Calu3 (cell line): ENCODE results near the gene VWC2L. TPM values are rescaled to one million over a fixed set of nuclear protein-coding genes. Genes with fewer than 3 reads are reported as not detected.

ENCODE experiments used
- BruUV-seq: library from RNA; stranded (reverse); fragments of 400-500 nt; replicated peaks from 2 replicates; lab custom pipeline; 2021; lab: Mats Ljungman, UMichigan
- CTCF ChIA-PET: fragments of 300-600 bp; sonication (Branson Sonifier 250); formaldehyde crosslinking; loops from one replicate; lab custom pipeline; 2022; ENCODE audit warnings: antibody characterized with exemption; lab: Charles Lee
- DNase-seq: peaks from one replicate; pipeline ENCODE4 v3.0.0; 2022
- H3K27ac Mint-ChIP-seq: one replicate; pipeline ENCODE4 v1.8.0; 2022; ENCODE audit warnings: mixed read lengths; ENCODE audit not compliant: unreplicated experiment
- H3K27me3 Mint-ChIP-seq: one replicate; pipeline ENCODE4 v1.8.0; 2022; ENCODE audit warnings: mixed read lengths; ENCODE audit not compliant: unreplicated experiment
- H3K36me3 Mint-ChIP-seq: one replicate; pipeline ENCODE4 v1.8.0; 2022; ENCODE audit warnings: mild to moderate bottlenecking, moderate library complexity, mixed read lengths; ENCODE audit not compliant: insufficient read depth, unreplicated experiment
- H3K4me1 Mint-ChIP-seq: one replicate; pipeline ENCODE4 v1.8.0; 2022; ENCODE audit warnings: mild to moderate bottlenecking, low read depth, mixed read lengths; ENCODE audit not compliant: unreplicated experiment
- H3K4me3 Mint-ChIP-seq: one replicate; pipeline ENCODE4 v1.8.0; 2022; ENCODE audit warnings: mild to moderate bottlenecking, low read depth, moderate library complexity, mixed read lengths; ENCODE audit not compliant: unreplicated experiment
- H3K9me3 Mint-ChIP-seq: one replicate; pipeline ENCODE4 v1.8.0; 2022; ENCODE audit warnings: low read depth, mixed read lengths; ENCODE audit not compliant: unreplicated experiment
- intact Hi-C: fragments of 100-400 bp; cut with micrococcal nuclease; formaldehyde crosslinking; loops from one replicate; pipeline ENCODE4 v1.10.0; 2022; ENCODE audit not compliant: unreplicated experiment
- total RNA-seq: library from RNA; stranded (reverse); gene quantifications from 2 replicates; pipeline ENCODE4 v1.2.3, GENCODE V29; 2022
- TF ChIP-seq, protein P1 (sequence below): fragments of 200-600 bp; IDR thresholded peaks from one replicate; pipeline ENCODE4 v1.8.0; 2022; ENCODE audit warnings: antibody characterized with exemption; ENCODE audit not compliant: unreplicated experiment

VWC2L gene
- total RNA-seq, 1 experiment from 2014 or later = not detected

DNA sequence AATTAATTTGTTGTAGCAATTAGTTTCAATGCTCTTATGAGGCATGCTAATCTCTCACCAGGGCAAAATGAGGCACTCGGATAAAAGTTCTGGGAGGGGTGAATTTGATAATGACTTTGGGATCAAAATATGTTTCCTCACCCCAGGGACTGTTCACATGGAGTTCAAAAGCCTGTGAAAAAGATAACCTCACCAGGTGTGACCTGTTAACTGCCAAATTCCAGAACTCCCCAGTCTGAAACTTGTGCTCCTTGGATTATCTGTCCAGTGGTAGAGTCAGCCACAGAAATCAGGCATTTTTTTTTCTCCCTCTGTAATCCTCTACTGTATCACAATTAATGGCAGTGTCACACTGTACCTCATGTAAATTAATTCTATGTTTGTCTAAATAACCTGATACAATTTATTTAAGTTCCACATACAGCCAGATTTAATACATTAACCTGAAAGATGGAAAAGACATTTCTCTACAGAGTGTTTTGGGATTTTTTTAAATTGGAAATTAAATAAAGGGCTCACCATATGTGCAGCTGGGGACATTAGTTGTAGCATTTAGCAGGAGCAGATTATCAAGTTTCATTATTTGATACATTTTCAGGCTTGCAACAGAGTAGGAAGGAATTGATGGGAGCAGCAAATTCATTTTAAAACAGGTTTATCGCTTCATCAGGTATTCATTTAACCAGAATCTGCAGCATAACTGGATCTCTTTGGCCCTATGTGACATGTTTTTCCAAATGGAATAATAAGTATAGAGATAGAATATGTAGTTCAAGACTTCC, 191.2 kb downstream of the VWC2L start:
- CTCF ChIA-PET = no interaction called here

DNA sequence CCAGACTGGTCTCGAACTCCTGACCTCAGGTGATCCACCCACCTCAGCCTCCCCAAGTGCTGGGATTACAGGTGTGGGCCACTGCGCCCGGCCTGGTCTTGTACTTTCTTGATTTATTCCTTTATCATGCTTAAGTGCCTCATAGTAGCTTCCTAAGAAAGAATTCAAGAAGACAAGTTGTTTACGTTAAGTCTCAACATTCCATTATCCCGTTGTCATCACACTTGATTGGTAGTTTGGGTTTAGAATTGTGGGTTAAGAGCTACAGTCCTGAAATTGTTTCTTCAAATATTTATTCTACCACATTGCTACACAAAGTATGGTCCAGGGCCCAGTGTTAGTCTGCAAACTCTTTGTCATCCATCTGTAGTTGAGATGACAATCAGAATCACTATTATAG, 194.0 kb downstream of the VWC2L start:
- H3K27me3 Mint-ChIP-seq = no peaks in the 10 kb centered on the region
- no peak overlapping the region for H3K27ac Mint-ChIP-seq
- no peaks in the 10 kb centered on the region for H3K9me3 Mint-ChIP-seq
- CTCF ChIA-PET = interaction anchor here (0.6 kb wide), 1 partner anchor 208 kb away, joined by 3 read pairs; no protein-coding TSS in a partner anchor
- no peak for DNase-seq
- H3K4me3 Mint-ChIP-seq = no peak overlapping the region
- H3K36me3 Mint-ChIP-seq = no peaks in the 10 kb centered on the region
- TF ChIP-seq, protein P1, sequence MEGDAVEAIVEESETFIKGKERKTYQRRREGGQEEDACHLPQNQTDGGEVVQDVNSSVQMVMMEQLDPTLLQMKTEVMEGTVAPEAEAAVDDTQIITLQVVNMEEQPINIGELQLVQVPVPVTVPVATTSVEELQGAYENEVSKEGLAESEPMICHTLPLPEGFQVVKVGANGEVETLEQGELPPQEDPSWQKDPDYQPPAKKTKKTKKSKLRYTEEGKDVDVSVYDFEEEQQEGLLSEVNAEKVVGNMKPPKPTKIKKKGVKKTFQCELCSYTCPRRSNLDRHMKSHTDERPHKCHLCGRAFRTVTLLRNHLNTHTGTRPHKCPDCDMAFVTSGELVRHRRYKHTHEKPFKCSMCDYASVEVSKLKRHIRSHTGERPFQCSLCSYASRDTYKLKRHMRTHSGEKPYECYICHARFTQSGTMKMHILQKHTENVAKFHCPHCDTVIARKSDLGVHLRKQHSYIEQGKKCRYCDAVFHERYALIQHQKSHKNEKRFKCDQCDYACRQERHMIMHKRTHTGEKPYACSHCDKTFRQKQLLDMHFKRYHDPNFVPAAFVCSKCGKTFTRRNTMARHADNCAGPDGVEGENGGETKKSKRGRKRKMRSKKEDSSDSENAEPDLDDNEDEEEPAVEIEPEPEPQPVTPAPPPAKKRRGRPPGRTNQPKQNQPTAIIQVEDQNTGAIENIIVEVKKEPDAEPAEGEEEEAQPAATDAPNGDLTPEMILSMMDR = no peak
- H3K4me1 Mint-ChIP-seq = no peaks in the 10 kb centered on the region
- intact Hi-C loops = no loop called here
- no TSS peak for BruUV-seq

More for the DNA sequence above, 191.2 kb downstream of the VWC2L start:
- BruUV-seq = no TSS peak
- no peaks in the 10 kb centered on the region for H3K27me3 Mint-ChIP-seq
- no peaks in the 10 kb centered on the region for H3K4me1 Mint-ChIP-seq
- intact Hi-C loops = no loop called here
- no peaks in the 10 kb centered on the region for H3K9me3 Mint-ChIP-seq
- no peaks in the 10 kb centered on the region for H3K36me3 Mint-ChIP-seq
- TF ChIP-seq, protein P1 = no peak
- H3K4me3 Mint-ChIP-seq = no peak overlapping the region
- no peak for DNase-seq
- no peak overlapping the region for H3K27ac Mint-ChIP-seq

DNA sequence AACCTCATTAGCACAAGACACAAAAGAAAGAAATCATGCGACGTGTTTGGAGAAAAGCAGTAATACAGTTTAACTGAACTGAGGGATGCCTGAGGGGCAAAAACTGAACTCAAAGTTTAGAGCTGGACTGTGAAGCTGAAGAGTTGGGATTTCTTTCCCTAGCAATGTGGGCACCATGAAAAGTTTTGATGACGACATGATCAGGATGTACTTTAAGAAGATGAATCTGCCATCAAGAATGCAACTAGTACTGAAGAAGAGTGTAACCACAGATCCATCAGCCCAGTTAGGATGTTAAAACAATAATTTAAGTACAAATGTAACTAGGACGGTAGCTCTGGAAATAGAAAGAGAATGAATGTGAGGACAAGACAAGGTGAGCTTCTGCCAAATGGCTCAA, 196.2 kb downstream of the VWC2L start:
- H3K27ac Mint-ChIP-seq = no peak overlapping the region
- H3K9me3 Mint-ChIP-seq = peaks cover under 1% of the 10 kb centered on the region
- TF ChIP-seq, protein P1 = no peak
- CTCF ChIA-PET = no interaction called here
- intact Hi-C loops = no loop called here
- H3K4me1 Mint-ChIP-seq = no peaks in the 10 kb centered on the region
- DNase-seq = no peak
- no peak overlapping the region for H3K4me3 Mint-ChIP-seq
- no TSS peak for BruUV-seq
- no peaks in the 10 kb centered on the region for H3K27me3 Mint-ChIP-seq
- H3K36me3 Mint-ChIP-seq = no peaks in the 10 kb centered on the region

DNA sequence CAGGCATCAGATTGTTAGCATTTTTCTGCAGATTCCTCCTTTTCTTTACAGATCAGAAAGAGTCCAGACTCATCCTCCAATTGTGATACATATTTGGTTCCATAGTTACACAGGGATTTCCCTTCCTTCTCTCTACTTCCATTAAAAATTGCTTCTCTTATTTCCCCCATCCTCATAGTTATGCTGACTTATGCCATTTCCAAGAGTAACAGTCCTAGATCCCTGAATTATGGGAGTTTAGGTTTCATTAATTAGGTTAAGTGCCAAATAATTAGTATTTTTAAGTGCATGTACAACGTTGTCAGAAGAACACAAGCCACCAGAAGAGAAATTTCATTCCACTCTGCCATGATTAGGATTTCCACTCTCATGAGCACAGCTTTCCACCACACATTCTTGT, 200.2 kb downstream of the VWC2L start:
- CTCF ChIA-PET = no interaction called here
- intact Hi-C loops = no loop called here
- no TSS peak for BruUV-seq

More for the DNA sequence above, 200.2 kb downstream of the VWC2L start:
- no peak for DNase-seq
- H3K9me3 Mint-ChIP-seq = peaks cover 4% of the 10 kb centered on the region
- TF ChIP-seq, protein P1 = no peak
- no peaks in the 10 kb centered on the region for H3K36me3 Mint-ChIP-seq
- no peak overlapping the region for H3K27ac Mint-ChIP-seq
- no peak overlapping the region for H3K4me3 Mint-ChIP-seq
- no peaks in the 10 kb centered on the region for H3K4me1 Mint-ChIP-seq
- H3K27me3 Mint-ChIP-seq = no peaks in the 10 kb centered on the region
